ENCODE measurements around the gene SLCO4C1. TPM values are rescaled to one million over a fixed set of nuclear protein-coding genes. Genes with fewer than 3 reads are reported as not detected.

Gene SLCO4C1
- total RNA-seq, 4 donors from 2014 or later = not detected

GRCh38 chr5:102313912-102314311, 17.8 kb upstream of the SLCO4C1 start:
- Histone ChIP-seq H3K9me3 (no peaks in the 10 kb centered on the region), H3K4me3 (no peak overlapping the region), H3K4me1 (no peaks in the 10 kb centered on the region), H3K27ac (no peak overlapping the region), H3K36me3 (no peaks in the 10 kb centered on the region), H3K27me3 (no peaks in the 10 kb centered on the region)
- TF ChIP-seq CTCF (IDR thresholded peaks at IDR 0.05 in 4 of 5, conservative IDR thresholded peaks at IDR 0.05 in 1 of 5) (no peak), POLR2A (IDR thresholded peaks at IDR 0.05) (no peak)
- intact Hi-C loops (cut with DNase I; ENCODE audit: low total_unique reads) = no loop called here
- ATAC-seq = no peak
- in situ Hi-C loops (cut with MboI; ENCODE audit: low sequenced_read_pairs in 4 of 4) = no loop called here
- DNase-seq = no peak

- intact Hi-C loops (cut with DNase I; ENCODE audit: low total_unique reads) (no loop called here), in situ Hi-C loops (cut with MboI; ENCODE audit: low sequenced_read_pairs in 4 of 4) (no loop called here)
- no peaks in the 10 kb centered on the region for H3K4me1 ChIP-seq
- no peaks in the 10 kb centered on the region for H3K36me3 ChIP-seq
- H3K27me3 ChIP-seq = no peaks in the 10 kb centered on the region
- ATAC-seq = no peak
- no peak for DNase-seq
- no peak overlapping the region for H3K27ac ChIP-seq
- TF ChIP-seq CTCF (IDR thresholded peaks at IDR 0.05 in 4 of 5, conservative IDR thresholded peaks at IDR 0.05 in 1 of 5) (no peak), POLR2A (IDR thresholded peaks at IDR 0.05) (no peak)
- no peak overlapping the region for H3K4me3 ChIP-seq
- H3K9me3 ChIP-seq = no peaks in the 10 kb centered on the region
Measured at GRCh38 chr5:102312586-102313370, 16.7 kb upstream of the SLCO4C1 start.

DNA sequence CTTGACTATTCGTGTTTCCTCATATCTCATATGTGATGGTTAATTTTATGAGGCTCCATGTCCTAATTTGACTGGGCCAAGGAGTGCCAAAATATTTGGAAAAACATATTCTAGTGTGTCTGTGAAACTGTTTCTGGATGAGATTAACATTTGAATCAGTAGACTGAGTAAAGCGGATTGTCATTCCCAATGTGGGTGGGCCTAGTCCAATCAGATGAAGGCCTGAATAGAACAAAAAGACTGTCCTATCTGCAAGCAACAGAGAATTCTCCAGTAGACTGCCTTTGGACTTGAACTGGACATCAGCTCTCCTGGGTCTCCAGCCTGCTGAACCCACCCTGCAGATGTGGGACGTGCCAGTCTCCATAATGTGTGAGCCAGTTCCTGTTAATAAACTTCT, 13.5 kb upstream of the SLCO4C1 start:
- Histone ChIP-seq H3K36me3 (no peaks in the 10 kb centered on the region), H3K4me1 (no peaks in the 10 kb centered on the region), H3K27me3 (no peaks in the 10 kb centered on the region), H3K4me3 (no peak overlapping the region), H3K27ac (no peak overlapping the region), H3K9me3 (no peaks in the 10 kb centered on the region)
- TF ChIP-seq CTCF (IDR thresholded peaks at IDR 0.05 in 4 of 5, conservative IDR thresholded peaks at IDR 0.05 in 1 of 5) = no peak
- TF ChIP-seq POLR2A (IDR thresholded peaks at IDR 0.05) = no peak
- intact Hi-C loops (cut with DNase I; ENCODE audit: low total_unique reads) (no loop called here), in situ Hi-C loops (cut with MboI; ENCODE audit: low sequenced_read_pairs in 4 of 4) (no loop called here)
- DNase-seq (no peak), ATAC-seq (no peak)

- no peak overlapping the region for H3K27ac ChIP-seq
- no peak for ATAC-seq
- no peaks in the 10 kb centered on the region for H3K9me3 ChIP-seq
- no peaks in the 10 kb centered on the region for H3K4me1 ChIP-seq
- in situ Hi-C loops (cut with MboI; ENCODE audit: low sequenced_read_pairs in 4 of 4) = no loop called here
- H3K4me3 ChIP-seq = no peak overlapping the region
- DNase-seq = no peak
- H3K36me3 ChIP-seq = no peaks in the 10 kb centered on the region
- intact Hi-C loops (cut with DNase I; ENCODE audit: low total_unique reads) = no loop called here
- no peaks in the 10 kb centered on the region for H3K27me3 ChIP-seq
- no peak for TF ChIP-seq CTCF (IDR thresholded peaks at IDR 0.05 in 4 of 5, conservative IDR thresholded peaks at IDR 0.05 in 1 of 5)
- no peak for TF ChIP-seq POLR2A (IDR thresholded peaks at IDR 0.05)
Measured at GRCh38 chr5:102307232-102307631, 11.1 kb upstream of the SLCO4C1 start.

- intact Hi-C loops (cut with DNase I; ENCODE audit: low total_unique reads) (no loop called here), in situ Hi-C loops (cut with MboI; ENCODE audit: low sequenced_read_pairs in 4 of 4) (no loop called here)
- no peak for DNase-seq
- Histone ChIP-seq H3K27me3 (no peaks in the 10 kb centered on the region), H3K4me3 (no peak overlapping the region), H3K4me1 (no peaks in the 10 kb centered on the region), H3K9me3 (no peaks in the 10 kb centered on the region), H3K36me3 (no peaks in the 10 kb centered on the region), H3K27ac (no peak overlapping the region)
- no peak for ATAC-seq
- TF ChIP-seq CTCF (IDR thresholded peaks at IDR 0.05 in 4 of 5, conservative IDR thresholded peaks at IDR 0.05 in 1 of 5) = no peak
- no peak for TF ChIP-seq POLR2A (IDR thresholded peaks at IDR 0.05)
Measured at GRCh38 chr5:102306121-102306520, 10.0 kb upstream of the SLCO4C1 start.
